Liver (tissue), 9 donors: ENCODE measurements around the gene SEC22A. TPM values are rescaled to one million over a fixed set of nuclear protein-coding genes. Genes with fewer than 3 reads are reported as not detected.

Experiments
- DNase-seq: peaks from one replicate; pipeline ENCODE4 v3.0.0-alpha.2; 2017; ENCODE audit warnings: low spot score
- H3K27ac ChIP-seq, 2 donors: one replicate each; pipeline ENCODE4 v1.7.0; 2013; ENCODE audit warnings: inconsistent platforms in 2 of 2, low read length in 2 of 2, control low read depth in 1 of 2, low read depth in 1 of 2, mild to moderate bottlenecking in 1 of 2
- H3K27me3 ChIP-seq, 4 donors: one replicate each; pipeline versions ENCODE4 v1.6.1 to v1.7.0; 2013; ENCODE audit warnings: low read length in 3 of 4, inconsistent platforms in 1 of 4, mild to moderate bottlenecking in 1 of 4, moderate library complexity in 1 of 4; ENCODE audit not compliant: control insufficient read depth in 4 of 4, insufficient read depth in 4 of 4
- H3K36me3 ChIP-seq, 4 donors: one replicate each; pipeline versions ENCODE4 v1.6.1 to v1.7.0; 2013; ENCODE audit warnings: low read length in 3 of 4, mild to moderate bottlenecking in 3 of 4, low read depth in 1 of 4, moderate library complexity in 1 of 4; ENCODE audit not compliant: control insufficient read depth in 4 of 4, insufficient read depth in 3 of 4
- H3K4me1 ChIP-seq, 4 donors: one replicate each; pipeline versions ENCODE4 v1.6.1 to v1.7.0; 2013; ENCODE audit warnings: low read length in 3 of 4, mild to moderate bottlenecking in 3 of 4, moderate library complexity in 1 of 4; ENCODE audit not compliant: control insufficient read depth in 4 of 4, insufficient read depth in 4 of 4
- H3K4me3 ChIP-seq, 3 donors: one replicate each; pipeline versions ENCODE4 v1.6.1 to v1.7.0; 2013; ENCODE audit warnings: low read length in 3 of 3, control low read depth in 1 of 3, low read depth in 1 of 3, mild to moderate bottlenecking in 1 of 3
- H3K9ac ChIP-seq, 2 donors: one replicate each; pipeline ENCODE4 v1.7.0; 2013; ENCODE audit warnings: low read length in 2 of 2, mild to moderate bottlenecking in 2 of 2, moderate library complexity in 2 of 2, control low read depth in 1 of 2, low read depth in 1 of 2
- H3K9me3 ChIP-seq, 4 donors: one replicate each; pipeline versions ENCODE4 v1.6.1 to v1.7.0; 2013; ENCODE audit warnings: low read length in 3 of 4; ENCODE audit not compliant: control insufficient read depth in 4 of 4
- CTCF ChIP-seq: fragments of 150-350 bp; IDR thresholded peaks from 2 replicates; pipeline ENCODE4 v1.5.1; 2017; ENCODE audit warnings: improper control_type of control experiment, low read depth, low read length; ENCODE audit not compliant: missing input control
- EGR1 ChIP-seq, 2 donors: IDR thresholded peaks; 2 replicates each; pipeline ENCODE4 v1.6.1; 2016 to 2018; ENCODE audit warnings: antibody characterized with exemption in 2 of 2, low read depth in 2 of 2
- FOXA1 ChIP-seq: IDR thresholded peaks from 2 replicates; pipeline ENCODE4 v1.6.1; 2016; ENCODE audit warnings: antibody characterized with exemption
- FOXA2 ChIP-seq: IDR thresholded peaks from 2 replicates; pipeline ENCODE4 v1.6.1; 2016; ENCODE audit warnings: antibody characterized with exemption
- GABPA ChIP-seq, 2 donors: IDR thresholded peaks in 1 of 2; conservative IDR thresholded peaks in 1 of 2; 2 replicates each; pipeline ENCODE4 v1.6.1; 2016; ENCODE audit warnings: antibody characterized with exemption in 2 of 2, mild to moderate bottlenecking in 1 of 2, moderate library complexity in 1 of 2
- HNF4A ChIP-seq, 2 donors: conservative IDR thresholded peaks; 2 replicates each; pipeline ENCODE4 v1.6.1; 2016; ENCODE audit warnings: antibody characterized with exemption in 2 of 2, mild to moderate bottlenecking in 2 of 2
- HNF4G ChIP-seq: IDR thresholded peaks from 2 replicates; pipeline ENCODE4 v1.6.1; 2016; ENCODE audit warnings: antibody characterized with exemption
- JUND ChIP-seq, 2 donors: IDR thresholded peaks; 2 replicates each; pipeline ENCODE4 v1.6.1; 2016; ENCODE audit warnings: antibody characterized with exemption in 2 of 2
- NR2F2 ChIP-seq: IDR thresholded peaks from 2 replicates; pipeline ENCODE4 v1.6.1; 2016; ENCODE audit warnings: antibody characterized with exemption
- RAD21 ChIP-seq, 2 donors: IDR thresholded peaks; 2 replicates each; pipeline ENCODE4 v1.6.1; 2016; ENCODE audit warnings: antibody characterized with exemption in 2 of 2, mild to moderate bottlenecking in 2 of 2
- RXRA ChIP-seq, 2 donors: IDR thresholded peaks; 2 replicates each; pipeline ENCODE4 v1.6.1; 2017 to 2018; ENCODE audit warnings: antibody characterized with exemption in 2 of 2, mild to moderate bottlenecking in 1 of 2
- SP1 ChIP-seq: IDR thresholded peaks from 2 replicates; pipeline ENCODE4 v1.6.1; 2018; ENCODE audit warnings: antibody characterized with exemption, mild to moderate bottlenecking
- TAF1 ChIP-seq: conservative IDR thresholded peaks from 2 replicates; pipeline ENCODE4 v1.6.1; 2016; ENCODE audit warnings: antibody characterized with exemption, mild to moderate bottlenecking
- YY1 ChIP-seq: IDR thresholded peaks from 2 replicates; pipeline ENCODE4 v1.6.1; 2016; ENCODE audit warnings: antibody characterized with exemption, mild to moderate bottlenecking
- ZBTB33 ChIP-seq: IDR thresholded peaks from 2 replicates; pipeline ENCODE4 v1.6.1; 2016; ENCODE audit warnings: antibody characterized with exemption
- WGBS: extraction: QIAGEN DNeasy Blood & Tissue Kit; methylation state at CpG from one replicate; pipeline ENCODE4 v1.1.7; 2013; 5-methylcytosine and 5-hydroxymethylcytosine counted together
- polyA plus RNA-seq, 2 donors: library from polyadenylated mRNA; stranded (reverse) in 1 of 2; unstranded in 1 of 2; fragments of 200-250 nt in 1 of 2; fragments of >200 nt in 1 of 2; fragmentation: Nextera tagmentation in 1 of 2; extraction: Ambion mirVana in 1 of 2; gene quantifications; one replicate each; pipeline versions ENCODE4 v1.2.1 to v1.2.3, GENCODE V29; 2013 to 2015
- total RNA-seq, 2 donors: library from RNA; depleted of rRNA; stranded (reverse); fragments of >200 nt; gene quantifications; one replicate each; pipeline ENCODE4 v1.2.3, GENCODE V29; 2014
- TF ChIP-seq, protein P1 (sequence below): IDR thresholded peaks from 2 replicates; pipeline ENCODE4 v1.6.1; 2016; ENCODE audit warnings: antibody characterized with exemption
- TF ChIP-seq, protein P2 (sequence below): IDR thresholded peaks from 2 replicates; pipeline ENCODE4 v1.6.1; 2016; ENCODE audit warnings: antibody characterized with exemption
- donor health status: healthy.
- donor health status: healthy.
- donor health status: healthy.
- donor health status: healthy.
- donor health status: healthy.

SEC22A gene
- total and polyA plus RNA-seq, 4 donors: 9.7 to 21.7 (median 16.1) TPM

DNA sequence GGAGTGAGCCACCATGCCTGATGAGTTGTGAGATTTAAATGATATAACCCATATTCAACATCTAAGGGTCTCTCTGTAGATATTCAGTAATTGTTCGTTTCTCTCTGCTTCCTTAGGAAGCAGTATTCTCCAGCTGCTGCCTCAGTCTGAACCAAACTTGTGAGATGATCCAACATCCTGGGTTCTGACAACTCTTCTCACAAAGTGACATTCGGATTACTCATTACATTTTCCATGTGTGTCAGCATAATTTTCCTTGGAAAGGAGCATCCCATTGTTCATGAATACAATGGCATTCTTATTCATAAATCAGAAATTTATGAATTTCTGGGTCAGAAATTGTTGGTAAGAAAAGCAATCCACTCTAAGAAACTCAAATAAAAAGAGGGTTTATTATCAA is 15.0 kb upstream of the SEC22A start:
- Histone ChIP-seq H3K27ac (no peak overlapping the region), H3K27me3 (no peaks in the 10 kb centered on the region), H3K9me3 (no peaks in the 10 kb centered on the region), H3K36me3 (no peaks in the 10 kb centered on the region), H3K4me1 (no peaks in the 10 kb centered on the region), H3K4me3 (no peak overlapping the region), H3K9ac (no peak overlapping the region)
- WGBS: 86% methylated on average over 2 of the region's 2 CpGs
- TF ChIP-seq FOXA2: no peak
- no peak for TF ChIP-seq NR2F2
- no peak for TF ChIP-seq FOXA1
- TF ChIP-seq SP1: no peak
- no peak for TF ChIP-seq JUND (IDR thresholded peaks at IDR 0.05)
- TF ChIP-seq TAF1: no peak
- no peak for TF ChIP-seq RXRA (IDR thresholded peaks at IDR 0.05)
- no peak for TF ChIP-seq CTCF
- no peak for TF ChIP-seq YY1
- no peak for TF ChIP-seq GABPA (IDR thresholded peaks at IDR 0.05 in 1 of 2, conservative IDR thresholded peaks at IDR 0.05 in 1 of 2)
- TF ChIP-seq, protein P1, sequence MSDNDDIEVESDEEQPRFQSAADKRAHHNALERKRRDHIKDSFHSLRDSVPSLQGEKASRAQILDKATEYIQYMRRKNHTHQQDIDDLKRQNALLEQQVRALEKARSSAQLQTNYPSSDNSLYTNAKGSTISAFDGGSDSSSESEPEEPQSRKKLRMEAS: no peak
- TF ChIP-seq EGR1 (IDR thresholded peaks at IDR 0.05; ENCODE audit: low read depth in 2 of 2): no peak
- no peak for DNase-seq

DNA sequence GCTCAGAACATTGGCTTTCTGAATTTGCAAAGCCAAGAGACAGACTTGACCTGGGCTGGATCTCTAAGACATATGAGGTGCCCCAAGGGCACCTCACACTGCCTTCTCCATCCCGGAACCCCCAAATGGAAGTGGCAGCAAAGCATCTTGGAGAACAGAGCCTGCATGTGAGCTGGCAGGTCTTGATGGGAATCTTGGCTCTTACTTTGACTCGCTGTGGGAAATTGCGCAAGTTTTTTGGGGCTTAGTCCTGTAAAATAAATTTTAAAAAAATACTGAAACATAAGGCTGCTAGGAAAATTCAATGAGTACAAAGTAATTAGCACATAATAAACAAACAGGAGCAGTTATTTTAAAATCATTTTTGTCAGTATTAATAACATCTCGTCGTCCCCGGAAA is 13.7 kb upstream of the SEC22A start:
- no peak for DNase-seq
- TF ChIP-seq, protein P1: no peak
- TF ChIP-seq RAD21 (IDR thresholded peaks at IDR 0.05) (no peak), HNF4A (conservative IDR thresholded peaks at IDR 0.05) (no peak), JUND (IDR thresholded peaks at IDR 0.05) (no peak), HNF4G (no peak), EGR1 (IDR thresholded peaks at IDR 0.05; ENCODE audit: low read depth in 2 of 2) (no peak), SP1 (no peak), FOXA1 (no peak), FOXA2 (no peak), TAF1 (no peak), CTCF (no peak), YY1 (no peak), ZBTB33 (no peak), RXRA (IDR thresholded peaks at IDR 0.05) (no peak), GABPA (IDR thresholded peaks at IDR 0.05 in 1 of 2, conservative IDR thresholded peaks at IDR 0.05 in 1 of 2) (no peak)
- TF ChIP-seq, protein P2, sequence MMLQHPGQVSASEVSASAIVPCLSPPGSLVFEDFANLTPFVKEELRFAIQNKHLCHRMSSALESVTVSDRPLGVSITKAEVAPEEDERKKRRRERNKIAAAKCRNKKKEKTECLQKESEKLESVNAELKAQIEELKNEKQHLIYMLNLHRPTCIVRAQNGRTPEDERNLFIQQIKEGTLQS: no peak
- Histone ChIP-seq H3K9ac (no peak overlapping the region), H3K27ac (no peak overlapping the region), H3K9me3 (no peaks in the 10 kb centered on the region), H3K36me3 (no peaks in the 10 kb centered on the region), H3K27me3 (no peaks in the 10 kb centered on the region), H3K4me1 (peaks cover 0 to 8% (median 5%) of the 10 kb centered on the region in 4 donors), H3K4me3 (no peak overlapping the region)
- WGBS: 87% methylated on average over 6 of the region's 6 CpGs
